Body of pancreas (tissue), 4 donors: ENCODE measurements around the gene OR8D1.

Source experiments
- POLR2A ChIP-seq, 3 donors: fragments of 450-650 bp; IDR thresholded peaks; one replicate each; pipeline ENCODE4 v1.6.1; 2016; ENCODE audit warnings: antibody characterized with exemption in 3 of 3, mild to moderate bottlenecking in 2 of 3
- TF ChIP-seq, protein P1 (sequence below), 7 experiments: fragments of 450-650 bp in 4 of 7; fragments of 200-600 bp in 3 of 7; sonication (generic) in 3 of 7; IDR thresholded peaks; one replicate each; pipeline ENCODE4 v1.5.1; 2016 to 2019; ENCODE audit warnings: antibody characterized with exemption in 7 of 7

DNA sequence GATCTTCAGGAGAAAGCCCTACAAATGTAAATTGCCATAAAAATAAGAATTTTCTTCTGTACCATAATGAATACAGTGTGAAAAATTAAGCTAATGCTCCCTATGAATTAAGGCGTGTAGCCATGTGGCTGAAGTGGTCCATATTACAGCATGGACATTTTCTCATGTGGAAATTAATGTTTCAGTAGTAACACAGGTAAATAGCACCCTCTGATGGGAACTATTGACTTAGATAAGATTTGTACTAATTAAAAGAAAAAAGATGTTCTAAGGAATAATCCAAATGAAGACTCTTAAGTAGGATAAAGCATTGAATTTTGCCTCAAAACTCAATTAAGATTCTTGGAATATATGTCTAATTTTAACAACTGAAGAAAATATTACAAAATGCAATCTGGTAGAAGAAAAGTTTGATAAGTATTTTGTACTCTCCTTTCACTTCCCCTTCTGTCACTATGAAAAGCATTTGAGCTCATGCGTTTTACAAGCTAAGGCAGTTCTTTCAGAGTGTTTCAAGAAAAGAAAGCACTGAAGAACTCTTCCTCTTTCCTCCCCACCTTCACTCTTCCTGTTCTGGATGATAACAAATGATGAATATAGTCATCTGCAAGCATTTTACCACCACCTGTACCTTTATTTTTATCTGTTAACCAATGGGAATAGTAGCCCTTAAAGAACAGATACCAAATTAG lies 16.2 kb upstream of the OR8D1 start:
- TF ChIP-seq, protein P1, sequence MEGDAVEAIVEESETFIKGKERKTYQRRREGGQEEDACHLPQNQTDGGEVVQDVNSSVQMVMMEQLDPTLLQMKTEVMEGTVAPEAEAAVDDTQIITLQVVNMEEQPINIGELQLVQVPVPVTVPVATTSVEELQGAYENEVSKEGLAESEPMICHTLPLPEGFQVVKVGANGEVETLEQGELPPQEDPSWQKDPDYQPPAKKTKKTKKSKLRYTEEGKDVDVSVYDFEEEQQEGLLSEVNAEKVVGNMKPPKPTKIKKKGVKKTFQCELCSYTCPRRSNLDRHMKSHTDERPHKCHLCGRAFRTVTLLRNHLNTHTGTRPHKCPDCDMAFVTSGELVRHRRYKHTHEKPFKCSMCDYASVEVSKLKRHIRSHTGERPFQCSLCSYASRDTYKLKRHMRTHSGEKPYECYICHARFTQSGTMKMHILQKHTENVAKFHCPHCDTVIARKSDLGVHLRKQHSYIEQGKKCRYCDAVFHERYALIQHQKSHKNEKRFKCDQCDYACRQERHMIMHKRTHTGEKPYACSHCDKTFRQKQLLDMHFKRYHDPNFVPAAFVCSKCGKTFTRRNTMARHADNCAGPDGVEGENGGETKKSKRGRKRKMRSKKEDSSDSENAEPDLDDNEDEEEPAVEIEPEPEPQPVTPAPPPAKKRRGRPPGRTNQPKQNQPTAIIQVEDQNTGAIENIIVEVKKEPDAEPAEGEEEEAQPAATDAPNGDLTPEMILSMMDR (IDR thresholded peaks at IDR 0.05), result peak in 5 of 7 experiments; percentile 7 to 41 (median 29)
- TF ChIP-seq POLR2A (IDR thresholded peaks at IDR 0.05), result no peak
